ENCODE measurements around the gene TXNDC5.
A peak's percentile ranks its signal among the peaks of the same experiment; 100 is the strongest.

TXNDC5 gene

DNA sequence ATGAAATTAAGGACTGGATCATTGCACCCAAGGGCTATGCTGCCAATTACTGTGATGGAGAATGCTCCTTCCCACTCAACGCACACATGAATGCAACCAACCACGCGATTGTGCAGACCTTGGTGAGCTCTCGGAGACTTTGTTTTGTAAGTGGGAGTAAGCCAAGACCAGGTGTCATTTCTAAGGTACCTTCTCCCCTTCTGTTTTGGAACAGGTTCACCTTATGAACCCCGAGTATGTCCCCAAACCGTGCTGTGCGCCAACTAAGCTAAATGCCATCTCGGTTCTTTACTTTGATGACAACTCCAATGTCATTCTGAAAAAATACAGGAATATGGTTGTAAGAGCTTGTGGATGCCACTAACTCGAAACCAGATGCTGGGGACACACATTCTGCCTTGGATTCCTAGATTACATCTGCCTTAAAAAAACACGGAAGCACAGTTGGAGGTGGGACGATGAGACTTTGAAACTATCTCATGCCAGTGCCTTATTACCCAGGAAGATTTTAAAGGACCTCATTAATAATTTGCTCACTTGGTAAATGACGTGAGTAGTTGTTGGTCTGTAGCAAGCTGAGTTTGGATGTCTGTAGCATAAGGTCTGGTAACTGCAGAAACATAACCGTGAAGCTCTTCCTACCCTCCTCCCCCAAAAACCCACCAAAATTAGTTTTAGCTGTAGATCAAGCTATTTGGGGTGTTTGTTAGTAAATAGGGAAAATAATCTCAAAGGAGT lies 30.4 kb downstream of the TXNDC5 start:
- DNase-seq: peak in 1 of 10 donors; percentile 39
- intact Hi-C loops (cut with DNase I): no loop called here

DNA sequence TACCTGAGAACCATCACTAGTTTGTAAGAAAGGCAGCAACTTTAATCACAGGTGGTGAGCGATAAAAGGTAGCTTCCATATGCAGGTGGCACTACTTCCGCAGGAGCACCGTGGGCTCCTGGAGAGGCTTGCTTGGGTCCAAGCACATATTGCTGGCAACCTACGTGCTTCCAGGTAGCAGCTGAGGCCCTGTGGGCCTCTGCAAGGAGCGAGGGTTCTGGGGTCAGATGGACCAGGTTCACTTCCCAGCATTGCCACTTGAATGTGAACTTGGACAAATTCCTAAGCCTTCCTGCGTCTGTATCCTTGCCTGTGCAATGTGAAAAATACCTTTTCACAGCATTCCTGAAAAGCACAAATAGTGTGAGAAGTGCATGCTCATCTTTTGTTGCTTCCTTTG lies 31.0 kb downstream of the TXNDC5 start:
- intact Hi-C loops (cut with DNase I): no loop called here
- peak in 1 of 10 donors; percentile 52 for DNase-seq

DNA sequence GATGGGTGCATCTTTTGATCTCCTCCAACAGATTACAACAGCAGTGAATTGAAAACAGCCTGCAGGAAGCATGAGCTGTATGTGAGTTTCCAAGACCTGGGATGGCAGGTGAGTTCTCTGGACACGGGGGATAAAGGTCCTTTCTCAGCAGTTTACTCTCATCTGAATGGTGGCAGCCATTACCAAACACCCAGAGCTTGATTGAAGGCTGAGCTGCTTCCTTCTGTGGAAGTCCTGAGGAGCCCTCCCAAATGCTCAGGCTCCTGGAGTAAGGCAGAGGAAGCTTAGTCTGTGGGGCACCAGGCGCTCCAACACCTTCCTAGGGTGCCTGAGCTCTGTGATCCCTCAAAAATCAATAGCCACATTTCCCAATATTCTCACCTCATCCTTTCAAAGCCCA lies 31.5 kb downstream of the TXNDC5 start:
- intact Hi-C loops (cut with DNase I): no loop called here
- DNase-seq: peak in 1 of 10 donors; percentile 57

DNA sequence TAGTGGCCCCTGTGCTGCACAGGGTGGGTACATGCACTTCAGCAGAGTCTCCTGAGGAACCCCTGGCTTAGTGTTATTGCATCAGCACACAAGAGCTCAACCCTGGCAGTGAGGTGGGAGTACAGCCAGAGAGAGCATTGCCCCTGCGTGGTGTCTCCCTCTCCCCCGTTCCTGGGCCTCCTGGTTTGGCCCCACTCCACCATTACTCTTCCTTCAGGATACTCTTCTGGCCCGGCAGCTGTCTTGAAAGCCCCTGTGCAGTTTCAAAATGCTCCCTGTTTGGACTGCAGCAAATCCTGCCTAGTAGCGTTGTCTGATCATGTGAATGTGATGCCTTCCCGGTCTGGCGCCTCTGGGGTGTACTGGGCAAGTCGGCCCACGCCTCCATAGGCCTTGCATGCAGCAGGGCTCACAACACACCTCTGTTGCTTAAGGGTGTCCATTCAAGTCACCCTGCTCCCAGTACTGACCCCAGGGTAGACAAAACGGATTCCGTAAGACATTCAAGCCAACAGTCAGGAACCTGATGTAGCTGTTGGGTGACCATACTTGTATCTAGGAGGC lies 32.1 kb downstream of the TXNDC5 start:
- intact Hi-C loops (cut with DNase I): no loop called here
- peak in 1 of 10 donors; percentile 55 for DNase-seq

DNA sequence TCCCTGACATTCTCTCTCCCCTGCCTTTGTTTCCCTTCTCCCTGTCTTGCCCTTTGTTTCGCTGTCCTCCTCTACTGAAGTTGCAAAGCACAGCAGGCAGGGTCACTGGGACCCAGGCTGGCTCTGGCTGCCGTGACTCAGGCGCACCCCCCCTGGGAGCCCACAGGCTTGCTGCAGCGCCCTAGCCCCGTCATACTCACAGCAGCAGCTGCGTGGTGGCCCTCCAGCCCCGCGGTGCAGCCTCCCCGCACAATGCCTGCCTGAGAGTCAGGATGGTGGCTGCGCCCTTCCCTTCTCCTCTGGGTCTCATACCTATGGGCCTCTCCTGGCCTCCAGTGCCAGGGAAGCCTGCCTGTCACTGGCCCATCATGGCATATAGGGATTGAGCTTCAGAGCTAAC lies 41.7 kb downstream of the TXNDC5 start:
- DNase-seq: peak in 1 of 10 donors; percentile 80
- intact Hi-C loops (cut with DNase I): no loop called here

DNA sequence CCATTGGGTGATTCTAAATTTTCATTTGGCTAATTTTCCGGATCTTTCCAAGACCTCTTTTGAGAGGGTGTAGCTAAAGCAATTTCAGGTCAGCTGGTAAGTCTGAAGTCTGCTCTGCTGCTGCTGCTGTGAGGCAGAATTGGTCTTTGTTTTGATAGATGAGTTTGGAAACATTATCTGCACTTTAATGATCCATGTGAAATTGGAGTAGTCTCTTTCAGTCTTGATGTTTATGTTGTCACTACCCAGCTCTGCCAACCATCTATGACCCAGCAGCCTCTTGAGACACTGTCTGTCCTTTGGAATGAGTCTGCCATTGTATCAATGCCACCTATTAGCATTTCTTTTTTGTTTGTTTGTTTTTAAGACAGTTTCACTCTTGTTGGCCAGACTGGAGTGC lies 44.1 kb downstream of the TXNDC5 start:
- no peak for DNase-seq
- intact Hi-C loops (cut with DNase I): no loop called here

DNA sequence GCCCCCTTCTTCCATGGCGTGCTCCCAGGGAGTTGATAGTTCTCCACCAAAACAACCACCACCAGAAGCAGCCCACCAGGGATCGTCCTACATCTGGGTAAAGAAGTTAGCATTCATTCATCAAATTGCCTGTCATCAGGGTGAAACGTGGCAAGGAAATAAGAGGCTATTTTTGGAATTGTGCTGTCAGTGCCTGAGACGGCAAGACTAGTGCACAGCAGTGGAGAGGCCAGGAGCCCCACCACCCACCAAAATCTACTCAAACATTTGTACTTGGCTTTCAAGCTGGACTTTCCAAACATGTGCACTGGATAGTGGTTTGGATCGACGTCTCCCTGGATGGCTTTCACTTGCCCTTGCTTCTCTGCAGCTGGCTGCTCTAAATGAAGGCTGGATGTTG lies 44.8 kb downstream of the TXNDC5 start:
- intact Hi-C loops (cut with DNase I): no loop called here
- no peak for DNase-seq

DNA sequence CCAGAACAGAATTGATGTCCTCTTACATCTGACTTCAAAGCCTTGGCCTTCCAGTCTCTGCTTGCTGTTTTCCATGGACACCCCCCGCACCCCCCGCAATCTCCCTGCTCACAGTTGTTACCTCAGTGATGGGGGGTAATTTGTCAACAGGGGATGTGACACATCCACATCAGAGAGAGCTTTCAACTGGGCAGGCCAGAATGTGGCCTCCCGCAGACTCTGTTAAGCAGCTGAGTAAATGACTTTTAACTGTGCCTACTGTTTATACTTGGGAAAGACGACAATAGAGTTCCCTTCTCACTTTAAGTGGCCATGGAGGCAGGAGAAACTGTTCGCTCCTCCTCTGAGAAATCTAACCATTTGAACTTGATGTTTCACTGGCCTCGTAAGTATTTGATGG lies 51.0 kb downstream of the TXNDC5 start:
- intact Hi-C loops (cut with DNase I): no loop called here
- DNase-seq: no peak

DNA sequence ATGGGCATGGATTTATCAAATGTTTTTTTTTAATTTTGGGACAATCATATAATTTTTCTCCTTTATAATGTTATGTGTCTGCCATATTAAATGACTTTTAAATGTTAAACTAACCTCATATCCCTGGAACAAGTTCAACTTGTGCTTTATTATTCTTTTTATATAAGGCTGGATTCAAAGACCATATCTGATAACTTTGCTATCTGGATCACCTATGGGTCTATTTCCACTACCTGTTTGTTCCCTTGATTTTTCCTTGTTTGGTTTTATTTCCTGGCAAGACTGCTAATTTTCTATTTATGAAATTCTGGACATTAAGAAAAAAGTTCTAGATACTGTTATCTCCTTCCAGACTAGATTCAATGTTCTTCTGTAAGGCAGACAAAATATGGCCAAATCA lies 58.8 kb downstream of the TXNDC5 start:
- no peak for DNase-seq
- intact Hi-C loops (cut with DNase I): no loop called here

DNA sequence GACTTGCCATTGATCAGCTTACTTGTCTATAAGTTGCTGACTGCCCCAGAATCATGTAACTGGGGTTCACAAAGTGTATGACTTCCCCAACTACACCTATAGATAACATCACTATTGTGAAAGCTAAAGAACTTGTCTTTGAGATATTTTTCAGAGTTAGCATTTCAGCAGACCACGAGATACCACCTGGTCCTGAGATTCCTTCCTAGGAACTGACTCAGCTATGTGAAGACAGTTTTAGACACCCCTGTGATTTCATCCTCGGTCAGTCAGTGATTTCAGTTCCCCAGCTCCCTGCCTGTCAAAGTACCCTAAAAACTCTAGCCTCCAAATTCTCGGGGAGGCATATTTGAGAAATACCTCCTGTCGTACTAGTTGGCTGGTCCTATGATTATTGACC lies 62.4 kb downstream of the TXNDC5 start:
- DNase-seq: no peak
- intact Hi-C loops (cut with DNase I): no loop called here

DNA sequence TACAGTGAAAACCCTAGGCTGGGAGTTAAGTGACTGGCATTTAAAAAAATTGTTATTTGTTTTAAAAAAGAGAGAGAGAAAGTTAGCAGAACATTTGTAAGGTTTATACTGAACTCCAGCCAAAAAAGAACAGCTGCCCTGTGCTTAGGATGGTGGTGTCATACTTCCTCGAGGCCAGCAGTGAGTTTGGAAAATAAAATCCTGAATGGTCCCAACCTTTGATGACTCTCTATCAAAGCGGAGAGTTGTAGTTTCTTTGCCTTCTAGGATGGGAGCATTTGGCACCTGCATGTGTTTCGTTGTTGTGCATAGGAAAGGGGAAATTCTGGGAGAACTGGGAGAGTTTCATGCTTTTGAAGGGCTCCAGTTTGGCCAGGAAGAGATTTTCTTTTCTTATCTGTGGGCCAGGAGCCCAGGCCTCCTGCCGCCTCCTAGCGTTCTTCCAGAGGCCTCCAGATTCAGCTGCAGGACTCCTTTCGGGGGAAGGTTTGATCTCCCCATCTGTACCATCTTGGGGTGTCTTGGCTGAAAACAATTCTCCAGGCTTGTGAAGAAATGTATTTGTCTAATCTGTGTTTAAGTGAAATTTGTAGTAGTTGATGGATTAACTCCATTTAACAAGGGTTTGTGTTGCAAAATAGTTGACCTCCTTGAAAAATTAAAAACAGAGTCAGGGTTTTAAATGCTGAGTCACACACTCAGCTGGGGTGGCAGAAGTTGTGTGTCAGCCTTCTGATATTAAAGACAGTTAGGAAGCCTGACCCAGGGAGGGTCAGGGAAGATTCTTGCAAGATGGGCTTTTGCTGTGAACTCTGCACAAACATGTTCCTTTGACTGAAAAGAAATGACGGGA lies 63.4 kb downstream of the TXNDC5 start:
- intact Hi-C loops (cut with DNase I): no loop called here
- no peak for DNase-seq

DNA sequence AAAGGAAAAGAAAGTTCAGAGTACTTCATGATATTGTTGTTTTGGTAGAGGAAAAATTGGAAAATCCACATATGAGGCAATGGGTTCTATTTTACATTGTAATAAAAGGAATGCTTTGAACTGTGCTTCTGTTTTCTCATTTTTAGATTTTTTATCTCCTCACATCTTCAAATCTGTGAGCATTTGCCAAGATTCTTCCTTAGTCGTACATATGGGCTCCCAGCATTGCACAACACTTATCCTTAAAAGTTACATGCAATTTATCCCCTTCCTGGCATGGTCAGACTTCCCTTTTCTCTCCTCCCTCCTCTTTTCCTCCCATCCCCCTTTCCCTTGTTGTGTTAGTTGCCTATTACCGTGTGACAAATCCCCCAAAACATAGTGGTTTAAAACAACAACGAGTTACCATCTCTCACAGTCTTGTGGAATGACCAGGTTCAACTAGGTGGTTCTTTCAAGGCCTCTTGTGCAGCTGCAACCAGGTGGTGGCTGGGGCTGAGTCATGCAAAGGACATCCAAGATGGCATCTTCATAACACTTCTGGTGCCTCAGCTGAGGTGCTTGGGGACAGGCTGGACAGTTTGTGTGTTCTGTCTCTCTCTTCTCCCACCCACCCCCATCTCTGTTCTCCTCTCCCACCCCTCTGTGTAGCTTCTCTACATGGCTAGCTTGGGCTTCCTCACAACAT lies 68.7 kb downstream of the TXNDC5 start:
- intact Hi-C loops (cut with DNase I): no loop called here
- no peak for DNase-seq

DNA sequence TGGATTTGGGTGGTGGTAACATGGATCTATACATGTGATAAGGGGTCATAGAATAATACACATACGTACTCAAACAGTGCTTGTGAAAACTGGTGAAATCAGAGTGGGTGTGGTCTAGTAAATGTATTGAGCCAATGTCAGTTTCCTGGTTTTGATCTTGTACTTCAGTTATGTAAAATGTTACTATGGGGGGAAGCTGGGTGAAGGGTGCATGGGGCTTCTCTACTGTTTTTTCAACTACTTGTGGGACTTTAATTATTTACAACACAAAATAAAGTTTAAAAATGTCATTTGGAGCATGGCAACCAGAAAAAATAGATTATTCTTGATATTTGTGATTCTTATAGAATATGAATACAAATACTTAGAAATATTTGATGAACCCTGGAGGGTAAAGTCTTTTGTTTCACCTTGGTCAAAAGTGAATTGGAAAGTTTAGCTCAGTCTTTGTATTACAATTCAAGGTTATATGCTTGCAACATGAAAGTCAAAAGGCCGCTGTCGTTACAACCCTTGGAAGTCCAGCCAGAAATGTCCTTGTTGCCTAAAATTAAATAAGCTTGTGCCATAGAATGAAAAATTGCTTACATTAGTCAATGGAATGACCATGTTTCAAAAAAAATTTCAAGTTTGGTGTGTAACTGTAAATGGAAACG lies 74.1 kb downstream of the TXNDC5 start:
- DNase-seq: no peak
- intact Hi-C loops (cut with DNase I): no loop called here

DNA sequence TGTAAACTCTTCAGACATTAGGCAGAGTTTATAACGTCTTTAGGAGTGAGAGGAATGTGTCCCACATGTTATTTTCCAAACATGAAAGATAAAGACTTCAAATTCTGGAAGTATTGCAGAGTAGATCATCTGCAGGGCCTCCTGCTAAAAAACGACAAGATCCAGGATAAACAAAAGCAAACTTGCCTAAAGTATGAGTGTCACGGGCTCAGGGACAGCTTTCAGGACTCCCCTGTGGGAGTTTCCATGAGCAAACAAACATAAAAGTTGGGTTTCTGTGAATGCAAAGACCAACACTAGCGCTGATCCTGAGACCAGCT lies 76.9 kb downstream of the TXNDC5 start:
- intact Hi-C loops (cut with DNase I): no loop called here
- no peak for DNase-seq

DNA sequence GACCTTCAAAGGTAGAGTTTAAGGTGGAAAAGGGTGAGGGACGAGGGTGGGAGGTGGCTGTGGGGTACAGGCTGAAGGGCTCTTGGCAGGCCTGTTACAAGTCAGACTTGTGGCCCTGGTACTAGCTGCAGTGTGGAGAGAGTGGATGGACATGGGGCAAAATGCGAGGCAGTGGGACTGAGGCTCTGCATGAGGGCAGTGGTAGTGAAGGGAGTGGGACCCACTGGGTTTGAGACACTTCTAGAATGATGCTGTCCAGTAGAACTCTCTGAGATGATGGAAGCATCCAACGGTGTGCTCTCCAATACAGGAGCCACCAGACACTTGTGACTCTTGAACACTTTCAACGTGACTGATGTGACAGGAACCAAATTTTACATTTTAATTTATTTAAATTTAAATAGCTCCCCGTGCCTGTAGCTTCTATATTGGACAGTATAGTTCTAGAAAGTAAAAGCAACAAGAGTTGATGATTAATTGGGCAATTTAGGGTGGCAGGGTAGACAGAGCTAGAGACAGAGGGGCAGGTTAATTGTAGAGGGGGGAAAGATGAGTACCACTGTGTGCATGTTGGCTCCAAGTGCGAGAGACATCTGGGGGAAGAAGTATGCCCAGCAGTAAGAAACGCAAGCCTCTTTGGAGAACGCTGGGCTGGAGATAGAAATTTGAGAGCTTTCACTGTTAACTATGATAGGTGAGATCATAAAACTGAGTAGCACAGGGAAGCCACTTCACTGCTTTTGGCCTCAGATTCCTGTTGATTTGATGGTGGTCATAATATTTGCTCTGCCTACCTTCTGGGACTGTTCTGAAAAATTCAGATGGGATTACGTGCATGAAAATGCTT lies 77.5 kb downstream of the TXNDC5 start:
- intact Hi-C loops (cut with DNase I): no loop called here

More for the DNA sequence above, 77.5 kb downstream of the TXNDC5 start:
- DNase-seq: no peak

Data from posterior cingulate gyrus (tissue), 11 donors.